Pericardium fibroblast (primary cell): ENCODE results near the gene CHST8. TPM values are rescaled to one million over a fixed set of nuclear protein-coding genes. Genes with fewer than 3 reads are reported as not detected.

Experiments used
- total RNA-seq: library from RNA; depleted of rRNA; stranded (reverse); fragments of >200 nt; gene quantifications from 2 replicates; pipeline ENCODE4 v1.2.3, GENCODE V29; 2015

CHST8 gene, protein sequence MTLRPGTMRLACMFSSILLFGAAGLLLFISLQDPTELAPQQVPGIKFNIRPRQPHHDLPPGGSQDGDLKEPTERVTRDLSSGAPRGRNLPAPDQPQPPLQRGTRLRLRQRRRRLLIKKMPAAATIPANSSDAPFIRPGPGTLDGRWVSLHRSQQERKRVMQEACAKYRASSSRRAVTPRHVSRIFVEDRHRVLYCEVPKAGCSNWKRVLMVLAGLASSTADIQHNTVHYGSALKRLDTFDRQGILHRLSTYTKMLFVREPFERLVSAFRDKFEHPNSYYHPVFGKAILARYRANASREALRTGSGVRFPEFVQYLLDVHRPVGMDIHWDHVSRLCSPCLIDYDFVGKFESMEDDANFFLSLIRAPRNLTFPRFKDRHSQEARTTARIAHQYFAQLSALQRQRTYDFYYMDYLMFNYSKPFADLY
- 0.12 TPM in 1 of 2 replicates, not detected in the other for total RNA-seq

DNA sequence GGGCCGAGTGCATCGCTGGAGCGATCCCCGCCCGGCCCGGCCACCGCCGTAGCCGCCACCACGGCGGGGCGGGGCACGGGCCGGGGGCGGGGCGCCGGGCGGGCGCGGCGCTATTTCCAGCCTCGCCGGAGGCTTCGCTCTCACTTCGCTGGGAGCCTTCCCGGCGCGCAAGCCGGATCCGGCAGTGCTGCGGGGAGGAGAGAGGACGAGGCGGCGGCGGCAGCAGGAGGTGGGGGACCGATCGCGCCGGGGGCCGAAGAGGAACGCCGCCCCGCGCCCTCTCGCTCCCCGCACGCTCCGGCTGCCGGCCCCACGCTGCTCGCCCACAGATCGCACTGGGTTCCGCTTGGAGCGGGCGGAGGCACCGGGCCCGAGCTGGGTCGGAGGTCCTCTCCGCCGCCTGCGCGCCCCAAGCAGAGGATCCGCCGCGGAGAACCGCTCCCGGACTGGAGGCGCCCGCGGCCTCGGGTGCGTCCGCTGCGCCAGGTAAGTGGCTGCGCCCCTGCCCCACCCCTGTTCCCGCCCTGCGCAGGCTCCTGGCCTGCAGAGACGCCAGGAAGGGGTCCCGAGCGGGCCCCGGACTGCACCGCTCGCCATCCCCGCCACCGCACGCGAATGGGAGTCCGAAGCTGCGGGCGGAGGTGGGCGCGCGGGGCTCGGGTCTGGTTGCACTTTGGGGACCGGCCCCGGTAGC is at the start of gene CHST8:
TSS of gene CHST8 (plus strand) at position 143 of the 694 bp plus-strand sequence. CDS start 67,309 bp downstream, outside the sequence.

DNA sequence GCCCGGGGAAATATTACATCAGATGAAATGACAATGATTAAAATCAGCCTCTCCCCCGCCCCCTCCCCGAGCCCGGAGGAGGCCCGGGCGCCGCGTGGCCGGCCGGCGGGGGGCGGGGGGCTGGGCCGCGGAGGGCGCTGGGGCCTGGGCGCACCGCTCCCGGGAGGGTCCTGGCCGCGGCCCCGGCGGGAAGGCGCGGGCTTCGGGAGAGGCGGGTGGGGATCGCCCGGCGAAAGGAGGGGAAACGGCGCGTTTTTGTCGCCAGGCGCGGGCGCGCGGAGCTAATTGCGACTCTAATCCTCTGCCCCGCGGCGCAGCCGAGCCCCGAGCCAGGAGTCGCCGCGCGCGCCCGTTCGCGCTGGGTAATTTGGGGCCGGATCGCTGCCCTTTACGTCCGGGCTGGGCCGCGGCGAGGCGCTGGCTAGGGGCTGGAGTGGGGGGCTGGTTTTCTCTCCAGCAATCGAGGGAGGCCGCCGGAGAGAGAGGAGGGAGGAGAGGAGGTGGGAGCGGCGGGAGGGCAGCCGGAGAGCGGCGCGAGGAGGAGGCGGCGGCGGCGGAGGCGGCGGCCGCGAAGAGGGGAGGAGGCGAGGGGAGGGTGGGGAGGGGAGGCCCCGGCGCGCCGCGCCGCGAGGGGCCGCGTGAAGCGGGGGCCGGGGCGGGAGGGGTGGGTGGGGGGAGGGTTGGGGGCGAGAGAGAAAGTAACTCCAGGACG is 174.6 kb downstream of the CHST8 start, which contains the start of gene KCTD15:
TSS of gene KCTD15 (plus strand) at position 707 of the 712 bp plus-strand sequence. CDS start 3,585 bp downstream, outside the sequence.

Other genes with a start within 250 kb of the CHST8 start
- gene CEBPG, start 248.2 kb upstream of the CHST8 start, total RNA-seq: 21.4 and 21.9 TPM in 2 replicates
- gene PEPD, start 100.2 kb upstream of the CHST8 start, total RNA-seq: 70.0 and 78.3 TPM in 2 replicates
- 48.0 and 74.5 TPM in 2 replicates for gene KCTD15, start 174.9 kb downstream of the CHST8 start, total RNA-seq